Stimulated activated CD8-positive, alpha-beta memory T cell treated with anti-CD3 and anti-CD28 coated beads, Interleukin-7, amount 100 ng/mL, for 4 hours (primary cell): Measurements from ENCODE around the gene NFATC1.
"Not testable (repeated sequence)": the region's sequence is repeated elsewhere in the genome, so short reads cannot be mapped to it uniquely, and the experiment has no call there.

ENCODE experiments used
- DNase-seq, 2 donors: peaks; one replicate each; pipeline ENCODE4 v3.0.0-alpha.2; 2020; ENCODE audit warnings: low read depth in 2 of 2

Gene NFATC1

DNA sequence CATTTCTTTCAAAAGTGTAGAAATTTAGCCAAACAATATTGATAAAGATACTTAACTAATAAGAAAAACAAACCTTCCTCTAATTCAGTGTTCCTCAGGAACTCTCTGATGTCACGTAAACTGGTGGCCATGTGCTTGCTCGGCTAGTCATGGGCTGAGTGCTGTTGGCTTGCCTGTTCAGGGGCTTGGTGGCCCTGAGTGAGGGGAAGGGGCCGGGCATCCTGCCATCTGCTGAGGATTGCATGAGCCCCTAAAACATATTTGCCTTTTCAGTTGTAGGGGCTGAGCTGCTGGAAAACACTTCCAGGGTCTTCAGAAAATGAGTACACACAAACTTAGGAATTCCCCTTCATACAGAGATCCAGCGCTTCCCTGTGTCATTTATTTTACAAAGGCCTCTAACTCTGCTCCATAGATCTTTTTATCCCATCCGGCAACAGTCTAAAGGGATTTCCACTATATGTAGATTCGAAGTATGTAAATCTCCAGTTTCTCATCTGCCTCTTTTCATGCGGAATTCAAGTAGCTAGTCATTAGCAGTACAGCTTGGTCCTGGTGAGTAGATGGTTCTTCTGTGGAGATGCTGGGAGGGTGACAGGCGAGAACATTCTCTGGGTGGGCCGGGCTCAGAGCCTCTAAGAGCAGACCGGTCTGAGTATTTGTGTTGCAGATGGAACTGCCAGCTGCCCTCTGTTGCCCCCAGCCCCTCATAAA, 20.1 kb upstream of the NFATC1 start:
- no peak for DNase-seq

DNA sequence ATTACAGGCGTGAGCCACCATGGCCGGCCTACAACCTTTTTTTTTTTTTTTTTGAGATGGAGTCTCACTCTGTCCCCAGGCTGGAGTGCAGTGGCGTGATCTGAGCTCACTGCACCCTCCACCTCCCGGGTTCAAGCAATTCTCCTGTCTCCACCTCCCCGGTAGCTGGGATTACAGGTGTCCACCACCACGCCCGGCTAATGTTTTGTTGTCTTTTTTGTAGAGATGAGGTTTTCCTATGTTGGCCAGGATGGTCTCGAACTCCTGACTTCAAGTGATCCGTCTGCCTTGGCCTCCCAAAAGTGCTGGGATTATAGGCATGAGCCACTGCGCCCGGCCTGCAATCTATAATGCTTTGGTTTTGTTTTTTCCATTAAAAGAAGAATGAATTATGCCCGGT, 19.1 kb upstream of the NFATC1 start:
- not testable (repeated sequence) for DNase-seq

DNA sequence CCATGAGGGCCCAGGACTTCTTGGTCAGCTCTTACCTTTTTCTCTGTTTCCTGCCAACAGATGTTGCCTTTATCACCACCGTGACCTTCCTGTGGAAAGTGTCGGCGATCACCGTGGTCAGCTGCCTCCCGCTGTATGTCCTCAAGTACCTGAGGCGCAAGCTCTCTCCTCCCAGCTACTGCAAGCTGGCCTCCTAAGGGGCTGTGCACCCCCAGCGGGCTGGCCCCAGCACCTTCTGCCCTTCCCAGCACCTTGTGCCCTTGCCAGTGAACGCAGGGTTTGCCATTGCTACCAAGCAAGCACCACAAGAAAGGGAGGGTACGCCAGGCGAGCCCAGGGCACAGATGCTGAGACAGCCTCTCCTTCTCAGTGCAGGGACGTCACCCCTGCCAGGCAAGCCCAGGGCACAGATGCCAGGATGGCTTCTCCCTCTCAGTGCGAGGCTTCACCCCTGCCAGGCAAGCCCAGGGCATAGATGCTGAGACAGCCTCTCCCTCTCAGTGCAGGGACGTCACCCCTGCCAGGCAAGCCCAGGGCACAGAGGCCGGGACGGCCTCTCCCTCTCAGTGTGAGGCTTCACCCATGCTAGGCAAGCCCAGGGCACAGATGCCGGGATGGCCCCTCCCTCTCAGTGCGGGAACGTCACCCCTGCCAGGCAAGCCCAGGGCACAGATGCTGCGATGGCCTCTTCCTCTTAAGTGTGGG, 18.4 kb upstream of the NFATC1 start:
- DNase-seq, result no peak

GRCh38 chr18:79378536-79379250, 17.0 kb upstream of the NFATC1 start:
- DNase-seq, result peak; percentile 65

DNA sequence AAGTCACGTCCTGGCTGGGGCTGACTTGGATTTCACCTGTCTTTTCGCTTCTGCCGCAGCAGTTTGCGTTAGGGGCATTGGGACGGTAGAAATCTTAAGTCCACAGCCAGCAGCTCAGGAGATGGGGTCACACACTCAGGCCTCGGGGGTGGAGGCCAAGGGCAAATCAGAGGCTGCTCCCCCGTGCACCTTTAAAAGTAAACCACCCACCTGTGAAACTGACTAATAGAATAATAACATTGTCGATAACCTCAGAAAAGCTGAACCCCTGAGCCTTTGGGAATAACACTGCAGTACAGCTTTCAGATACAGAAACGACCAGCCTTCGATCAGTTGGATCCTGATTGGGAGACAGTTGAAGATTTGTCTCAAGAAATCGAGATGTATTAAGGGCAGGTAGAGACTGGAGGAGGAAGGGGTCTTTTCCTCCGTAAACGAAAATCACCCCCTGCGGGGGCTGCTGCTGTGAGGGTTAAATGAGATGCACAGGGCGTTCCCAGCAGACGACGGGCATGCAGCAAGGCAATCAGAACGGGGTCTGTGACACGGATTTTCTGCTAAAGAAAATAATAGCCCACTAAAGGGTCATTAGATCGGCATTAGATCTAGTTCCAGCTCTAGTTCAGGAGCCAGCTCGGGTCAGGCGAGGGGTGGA, 16.4 kb upstream of the NFATC1 start:
- DNase-seq, result no peak

DNA sequence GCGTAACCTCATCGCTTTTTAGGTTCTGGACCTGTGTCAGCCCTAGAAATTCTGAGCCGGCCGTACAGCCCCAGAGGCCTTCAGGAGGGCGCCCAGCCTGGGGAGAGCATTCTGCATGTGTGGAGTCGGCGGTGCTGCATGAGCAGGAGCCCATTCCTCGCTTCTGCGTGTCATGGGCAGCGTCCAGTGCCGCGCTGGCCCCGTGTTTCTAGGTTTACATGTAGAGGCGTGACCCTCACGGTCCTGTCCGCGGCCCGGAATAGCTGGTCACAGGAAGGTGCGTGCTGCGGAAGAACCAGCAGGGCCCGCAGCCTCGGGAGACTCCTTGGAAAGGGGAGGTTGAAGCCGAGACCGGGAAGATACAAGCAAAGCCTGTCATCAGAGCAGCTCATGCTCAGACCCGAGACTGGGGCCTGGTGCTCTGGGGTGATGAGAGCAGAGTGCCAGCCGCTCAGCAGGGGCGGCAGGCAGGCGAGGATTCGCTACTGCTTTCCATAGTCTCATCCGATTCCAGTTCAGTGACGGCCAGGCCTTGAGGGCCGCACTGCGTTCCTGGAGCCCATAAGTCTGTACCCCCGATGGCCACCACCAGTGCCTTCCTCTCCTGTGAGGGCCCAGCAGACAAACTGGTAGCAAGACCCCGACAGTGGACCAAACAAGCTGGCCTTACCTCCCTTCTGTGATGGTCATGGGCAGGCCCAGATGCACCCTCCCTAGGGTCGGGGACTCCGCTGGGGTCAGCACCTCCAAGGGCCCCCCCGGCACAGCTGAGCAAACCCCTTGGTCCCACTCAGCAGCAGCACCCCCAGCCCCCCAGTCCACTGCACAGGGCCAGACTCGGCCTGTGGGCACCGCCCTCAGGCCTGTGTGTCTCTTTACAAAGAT, 15.6 kb upstream of the NFATC1 start:
- no peak for DNase-seq

DNA sequence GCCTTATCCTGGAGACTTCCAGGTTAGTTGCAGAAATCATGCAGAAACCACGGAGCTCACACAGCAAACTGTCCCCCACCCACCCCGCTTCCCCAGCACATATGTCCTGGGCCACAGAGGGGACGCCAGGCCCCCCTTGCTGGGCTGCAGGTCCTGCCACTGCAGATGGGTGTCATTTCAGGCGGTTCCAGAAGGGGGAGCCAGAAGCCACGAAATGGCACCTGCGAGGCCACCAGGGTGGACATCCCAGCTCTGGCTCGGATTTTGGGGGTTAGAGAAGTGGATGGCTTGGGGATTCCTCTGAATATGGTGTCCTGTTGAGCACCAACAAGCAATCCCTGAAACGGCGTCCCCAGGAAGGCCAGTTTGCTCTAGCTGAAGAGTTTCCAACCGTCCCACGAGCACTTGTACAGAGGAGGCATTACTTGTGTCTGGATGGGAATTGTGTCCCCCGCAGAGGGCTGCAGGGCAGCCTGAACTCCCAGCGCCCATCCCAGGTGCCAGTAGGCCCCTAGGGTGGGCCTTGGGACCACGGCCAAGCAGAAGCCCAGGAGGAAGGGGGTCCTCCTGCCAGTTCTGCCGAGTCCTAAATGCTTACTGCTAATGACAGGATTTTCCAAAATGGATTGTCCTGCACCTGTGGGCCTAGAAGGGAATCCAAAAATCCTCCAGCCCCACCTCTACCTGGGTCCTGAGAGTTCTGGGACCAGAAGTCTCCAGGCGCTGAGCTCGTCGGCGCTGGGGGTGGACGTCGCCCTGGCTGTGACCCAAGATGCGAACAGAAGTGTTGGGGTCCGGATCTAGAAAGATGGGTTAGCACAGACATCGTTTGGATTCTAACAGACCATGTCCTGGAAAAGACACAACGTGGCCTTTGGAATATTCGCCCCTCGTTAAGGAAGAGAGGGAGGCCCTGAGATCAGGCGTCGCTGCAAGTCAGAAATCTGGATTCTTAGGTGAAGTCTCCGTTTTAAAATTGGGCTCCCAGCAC, 14.6 kb upstream of the NFATC1 start:
- DNase-seq, result no peak

GRCh38 chr18:79381811-79382311, 13.9 kb upstream of the NFATC1 start:
- no peak for DNase-seq

- DNase-seq, result no peak
Observed at GRCh38 chr18:79382681-79383387, 12.9 kb upstream of the NFATC1 start.

DNA sequence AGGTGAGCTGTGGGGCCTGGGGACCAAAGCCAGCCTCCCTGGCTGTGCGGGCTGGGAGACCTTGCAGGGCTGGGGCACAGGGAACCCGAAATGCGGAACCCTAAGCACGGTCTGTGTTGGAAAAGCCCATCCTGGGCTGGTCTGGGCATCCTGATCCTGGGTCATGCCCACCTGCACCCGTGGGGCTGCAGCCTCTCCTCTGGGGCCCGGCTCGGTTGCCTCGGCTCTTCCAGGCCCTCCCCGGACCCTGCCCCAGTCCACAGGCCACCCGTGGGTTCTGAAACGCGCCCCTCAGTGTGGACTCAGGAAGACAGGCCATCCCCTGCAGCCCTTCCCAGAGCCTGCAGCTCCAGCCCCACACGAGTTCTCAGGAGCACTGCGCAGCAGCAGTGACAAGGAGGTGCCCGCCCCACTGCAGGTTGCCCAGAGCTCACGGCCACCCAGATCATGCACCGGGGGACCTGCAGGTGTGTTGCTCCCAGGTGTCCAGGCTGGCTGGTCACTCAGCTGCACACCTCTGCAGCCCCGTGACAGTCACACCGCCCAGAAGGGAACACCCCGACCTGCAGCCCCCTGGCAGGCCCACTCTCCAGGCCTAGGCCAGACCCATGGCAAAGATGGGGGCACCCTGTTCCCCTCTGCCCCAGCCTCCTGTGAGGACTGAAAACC, 12.2 kb upstream of the NFATC1 start:
- DNase-seq, result no peak

DNA sequence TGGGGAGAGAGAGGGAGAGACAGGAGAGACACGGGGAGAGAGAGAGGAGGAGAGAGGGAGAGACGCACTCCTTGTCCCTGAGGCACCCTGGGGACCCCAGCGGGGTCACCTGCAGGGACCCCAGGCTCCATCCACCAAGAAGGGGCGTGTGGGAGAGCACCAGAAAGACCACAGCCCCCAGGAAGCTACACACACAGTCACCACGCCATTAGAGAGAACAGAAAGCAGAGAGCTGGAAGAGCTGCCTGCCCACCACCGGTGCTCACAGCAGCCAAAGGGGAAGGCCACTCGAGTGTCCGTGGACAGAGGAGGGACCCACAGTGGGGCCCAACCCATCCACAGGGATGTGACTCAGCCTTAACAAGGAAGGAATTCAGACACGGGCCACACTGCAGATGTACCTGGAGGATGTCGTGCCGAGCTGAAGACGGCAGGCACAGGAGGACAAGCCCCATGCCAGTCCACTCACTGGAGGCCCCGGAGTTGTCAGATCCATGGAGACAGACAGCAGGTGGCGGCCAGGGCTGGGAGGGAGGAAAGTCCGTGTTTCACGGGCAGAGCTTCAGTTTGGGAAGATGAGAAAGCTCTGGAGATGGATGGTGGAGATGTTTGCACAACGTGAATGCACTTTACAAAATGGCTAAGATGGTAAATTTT, 11.5 kb upstream of the NFATC1 start:
- DNase-seq, result no peak

DNA sequence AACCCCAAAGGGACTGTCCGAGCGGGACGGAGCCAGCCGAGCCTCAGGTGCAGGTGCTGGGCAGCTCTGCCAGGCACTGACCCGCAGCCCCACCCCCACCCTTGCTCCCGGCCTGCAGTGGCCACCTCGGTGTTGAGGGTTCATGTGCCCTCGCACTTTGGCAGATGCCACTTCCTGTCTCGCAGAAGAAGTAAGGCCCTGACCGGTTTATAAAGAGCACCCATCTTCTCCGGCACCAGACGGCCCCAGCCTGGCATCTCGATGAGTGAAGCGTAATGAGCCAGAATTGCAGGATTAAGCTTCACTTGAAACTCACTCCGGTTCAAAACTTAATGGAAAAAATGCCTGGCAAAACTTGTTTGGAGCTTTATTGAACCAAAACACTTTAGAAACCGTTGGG, 10.9 kb upstream of the NFATC1 start:
- DNase-seq, result no peak

GRCh38 chr18:79385326-79385707, 10.4 kb upstream of the NFATC1 start:
- DNase-seq, result no peak

DNA sequence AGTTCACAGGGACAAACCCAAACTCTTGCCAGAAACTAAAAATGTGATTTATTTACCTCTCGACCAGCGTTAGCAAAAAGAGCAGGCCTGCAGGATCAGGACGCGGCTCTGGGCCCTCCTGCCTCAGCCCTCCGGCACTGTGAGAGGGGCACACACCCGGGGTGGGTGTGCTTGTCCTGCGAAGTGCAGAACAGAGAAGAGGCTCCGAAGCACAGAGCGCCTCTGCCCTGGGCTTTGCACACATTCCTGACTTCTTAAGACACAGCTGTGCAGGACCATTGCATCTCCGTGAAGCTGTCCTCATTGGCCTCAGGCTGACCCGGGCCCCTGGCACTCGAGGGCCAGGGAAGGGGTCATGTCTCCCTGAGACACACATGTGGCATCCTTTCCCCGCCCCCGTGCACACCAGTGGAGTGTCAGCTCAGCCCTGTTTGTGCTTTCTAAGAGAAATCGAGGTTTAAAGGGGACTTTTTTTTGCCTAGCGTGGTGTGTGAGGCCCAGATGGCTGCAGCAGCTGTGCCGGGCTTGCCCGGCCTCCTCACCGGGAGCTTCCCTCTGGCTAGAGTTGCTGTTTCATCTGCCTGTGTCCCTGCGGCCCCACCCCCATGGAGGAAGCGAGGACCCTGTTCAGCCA, 9.9 kb upstream of the NFATC1 start:
- no peak for DNase-seq

- DNase-seq, result no peak
Observed at GRCh38 chr18:79386547-79386946, 9.2 kb upstream of the NFATC1 start.

- no peak for DNase-seq
Observed at GRCh38 chr18:79387214-79387613, 8.5 kb upstream of the NFATC1 start.

DNA sequence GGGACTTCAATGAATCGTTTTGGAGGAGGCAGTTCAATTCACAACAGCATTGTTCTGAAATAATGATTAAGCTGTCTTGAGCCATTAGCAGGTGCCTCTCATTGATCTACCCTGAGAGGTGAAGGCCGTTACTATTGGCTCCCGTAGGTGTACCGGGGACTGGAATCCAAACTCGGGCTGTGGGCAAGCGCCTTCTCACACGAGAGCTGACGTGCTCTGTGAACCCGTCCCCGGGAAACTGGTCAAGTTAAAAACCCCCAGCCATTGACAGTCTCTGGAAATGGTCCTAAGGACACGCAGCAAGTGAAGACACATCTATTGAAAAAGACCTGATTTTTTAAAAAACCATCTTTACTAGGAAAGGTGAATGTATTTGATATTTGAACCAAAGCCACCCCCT, 8.1 kb upstream of the NFATC1 start:
- DNase-seq, result no peak

DNA sequence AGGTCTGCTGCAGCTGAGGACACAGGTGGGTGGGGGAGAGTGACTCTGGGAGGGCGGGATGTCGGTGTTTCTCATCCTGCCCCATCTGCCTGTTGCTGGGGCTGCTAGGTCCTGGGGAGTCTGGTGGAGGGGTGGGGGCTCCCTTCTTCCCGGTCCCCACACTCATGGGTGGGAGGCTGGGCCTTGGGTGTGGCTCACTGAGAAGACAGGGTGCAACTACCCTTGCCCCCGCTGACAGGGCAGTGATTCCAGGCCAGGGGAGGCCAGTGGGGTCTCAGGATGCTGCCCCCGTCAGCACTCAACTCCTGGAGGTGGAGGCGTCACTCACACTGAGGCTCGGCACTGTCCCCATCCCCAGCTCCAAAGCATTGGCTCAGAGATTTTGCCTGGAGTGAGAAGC, 7.7 kb upstream of the NFATC1 start:
- no peak for DNase-seq
